ENCODE results near the gene RPH3AL.
"Not testable (repeated sequence)": the region's sequence is repeated elsewhere in the genome, so short reads cannot be mapped to it uniquely, and the experiment has no call there.

Gene RPH3AL

DNA sequence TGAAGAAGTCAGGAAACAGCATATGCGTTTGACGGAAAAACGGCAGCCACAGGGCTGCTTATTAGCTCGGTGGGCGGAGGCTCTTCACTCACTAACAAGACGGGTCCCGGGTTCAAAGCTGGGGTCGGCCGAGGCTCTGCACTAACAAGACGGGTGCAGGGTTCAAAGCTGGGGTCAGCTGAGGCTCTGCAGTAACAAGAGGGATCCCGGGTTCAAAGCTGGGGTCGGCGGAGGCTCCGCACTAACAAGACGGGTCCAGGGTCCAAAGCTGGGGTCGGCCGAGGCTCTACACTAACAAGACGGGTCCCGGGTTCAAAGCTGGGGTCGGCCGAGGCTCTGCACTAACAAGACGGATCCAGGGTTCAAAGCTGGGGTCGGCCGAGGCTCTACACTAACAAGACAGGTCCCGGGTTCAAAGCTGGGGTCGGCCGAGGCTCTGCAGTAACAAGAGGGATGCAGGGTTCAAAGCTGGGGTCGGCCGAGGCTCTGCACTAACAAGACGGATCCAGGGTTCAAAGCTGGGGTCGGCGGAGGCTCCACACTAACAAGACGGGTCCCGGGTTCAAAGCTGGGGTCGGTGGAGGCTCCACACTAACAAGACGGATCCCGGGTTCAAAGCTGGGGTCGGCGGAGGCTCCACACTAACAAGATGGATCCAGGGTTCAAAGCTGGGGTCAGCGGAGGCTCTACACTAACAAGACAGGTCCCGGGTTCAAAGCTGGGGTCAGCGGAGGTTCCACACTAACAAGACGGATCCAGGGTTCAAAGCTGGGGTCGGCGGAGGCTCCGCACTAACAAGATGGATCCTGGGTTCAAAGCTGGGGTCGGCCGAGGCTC is 117.4 kb downstream of the RPH3AL start:
- not testable (repeated sequence) for DNase-seq

DNA sequence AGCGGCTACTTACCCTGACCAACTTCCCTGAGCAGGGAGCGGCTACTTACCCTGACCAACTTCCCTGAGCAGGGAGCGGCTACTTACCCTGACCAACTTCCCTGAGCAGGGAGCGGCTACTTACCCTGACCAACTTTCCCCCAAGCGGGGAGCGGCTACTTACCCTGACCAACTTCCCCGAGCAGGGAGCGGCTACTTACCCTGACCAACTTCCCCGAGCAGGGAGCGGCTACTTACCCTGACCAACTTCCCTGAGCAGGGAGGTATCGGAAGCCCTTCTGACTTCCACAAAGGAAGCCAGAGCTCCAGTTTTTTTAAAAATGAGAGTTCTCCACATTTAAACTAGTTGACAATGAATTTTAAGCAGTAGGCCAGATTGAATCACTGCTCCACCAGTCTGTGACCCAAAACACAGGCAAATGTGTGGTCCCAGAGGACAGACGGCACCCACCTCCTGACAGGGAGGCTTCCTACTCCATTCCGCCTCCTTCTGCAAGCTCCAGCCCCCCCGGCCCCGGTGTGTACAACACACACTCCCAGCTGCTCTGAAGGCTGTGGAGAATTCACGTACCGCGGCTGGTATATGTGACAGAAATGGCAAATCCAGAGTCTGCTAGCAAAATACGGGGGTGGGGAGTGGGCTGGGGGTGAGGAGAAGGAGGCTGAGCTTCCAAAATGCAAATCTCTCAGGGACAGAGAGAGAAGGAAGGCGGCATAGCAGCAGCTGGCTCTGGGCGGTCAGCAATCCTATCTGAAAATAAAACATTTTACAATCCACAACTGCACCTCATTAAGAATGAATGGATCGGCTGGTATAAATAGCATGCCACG is 118.2 kb downstream of the RPH3AL start:
- DNase-seq = not testable (repeated sequence)

- no peak for DNase-seq
Measured at GRCh38 chr17:233473-233941, 119.1 kb downstream of the RPH3AL start.

DNA sequence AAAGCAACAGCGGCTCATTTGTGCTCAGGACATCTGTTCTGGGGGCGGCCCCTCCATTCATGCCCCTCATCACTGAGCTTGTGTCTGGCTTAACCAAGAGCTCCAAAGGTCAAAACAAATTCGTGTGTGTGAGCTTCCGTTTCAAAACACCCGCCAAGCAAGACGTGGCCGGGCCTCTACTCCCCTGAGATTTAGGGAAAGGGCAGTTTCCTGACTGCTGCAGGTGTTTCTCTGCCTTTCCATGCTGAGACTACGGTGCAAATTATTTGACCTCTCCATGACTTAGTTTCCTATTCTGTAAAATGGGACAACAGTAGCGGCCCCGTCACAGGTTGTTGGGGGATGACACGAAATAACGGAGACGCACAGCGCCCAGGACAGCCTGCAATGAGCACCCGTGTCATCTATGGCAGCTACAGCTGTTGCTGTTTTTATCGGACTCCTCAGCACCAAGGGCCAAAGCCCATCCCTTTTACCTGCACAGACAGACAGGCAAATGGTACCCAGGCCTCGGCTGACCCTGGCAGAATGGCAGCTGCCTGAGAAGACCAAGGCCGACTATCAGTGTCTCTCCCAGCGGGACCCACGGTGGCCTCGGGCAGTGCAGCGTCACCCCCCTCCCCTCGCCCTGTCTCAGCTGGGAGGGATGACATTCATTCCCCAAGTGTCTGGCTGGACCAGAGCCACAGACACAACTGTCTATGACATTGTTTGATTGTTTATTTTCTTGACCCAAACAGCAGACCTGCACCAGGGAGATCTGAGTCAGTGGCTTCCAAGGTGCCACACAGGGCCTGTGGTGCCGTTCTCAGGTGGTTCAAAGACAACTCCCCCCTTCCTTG is 120.4 kb downstream of the RPH3AL start:
- no peak for DNase-seq

- DNase-seq = no peak
Measured at GRCh38 chr17:231191-231965, 121.2 kb downstream of the RPH3AL start.

DNA sequence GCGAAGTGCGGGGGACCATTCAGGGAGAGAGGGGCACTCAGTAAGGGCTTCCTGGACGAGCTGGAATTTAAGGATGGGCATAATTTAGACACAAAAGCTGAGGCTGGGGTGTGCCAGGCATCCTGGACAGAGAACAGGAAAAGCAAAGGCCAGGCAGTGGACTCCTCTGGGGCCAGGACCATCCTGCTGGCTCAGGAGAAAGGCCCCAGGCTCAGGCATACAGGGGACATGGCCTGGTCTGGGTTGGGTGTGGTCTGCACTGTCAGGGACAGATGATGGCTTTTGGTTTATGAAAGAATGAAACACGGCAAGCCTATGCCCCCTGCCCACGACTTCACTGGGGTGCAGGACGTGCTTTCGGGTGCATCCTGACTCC is 122.2 kb downstream of the RPH3AL start:
- DNase-seq = no peak

DNA sequence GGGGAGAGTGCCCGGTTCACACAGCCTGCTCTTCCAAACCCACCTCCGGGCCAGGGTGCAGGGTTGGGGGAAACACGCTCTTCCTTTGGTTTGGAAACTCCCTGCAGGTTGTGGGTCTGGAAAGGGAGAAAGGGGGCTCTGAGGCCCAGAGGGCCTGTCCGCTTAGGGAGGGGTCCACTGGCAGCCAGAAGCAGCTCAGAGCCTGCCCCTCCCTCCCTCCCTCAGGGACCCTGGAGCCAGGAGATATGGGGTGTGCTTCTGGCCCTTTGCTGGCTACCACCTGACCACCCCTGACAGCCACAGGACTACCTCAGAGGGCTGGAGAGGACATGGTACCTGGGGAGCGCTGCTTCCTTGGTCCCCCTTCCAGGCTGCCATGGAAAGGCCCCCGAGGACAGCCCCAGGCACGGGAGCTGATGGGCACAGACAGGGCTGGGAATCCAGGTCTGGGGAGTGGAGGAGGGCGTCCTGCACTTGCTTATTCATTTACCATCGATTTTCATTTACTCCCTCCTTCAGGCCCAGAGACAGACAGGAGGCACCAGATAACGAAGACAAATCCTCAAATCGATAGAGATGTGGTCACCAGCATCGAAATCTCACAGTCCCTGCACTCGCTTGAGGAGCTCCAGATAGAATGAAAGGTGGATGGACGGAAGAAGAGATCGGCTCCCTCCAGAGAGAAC is 122.8 kb downstream of the RPH3AL start:
- DNase-seq = no peak

DNA sequence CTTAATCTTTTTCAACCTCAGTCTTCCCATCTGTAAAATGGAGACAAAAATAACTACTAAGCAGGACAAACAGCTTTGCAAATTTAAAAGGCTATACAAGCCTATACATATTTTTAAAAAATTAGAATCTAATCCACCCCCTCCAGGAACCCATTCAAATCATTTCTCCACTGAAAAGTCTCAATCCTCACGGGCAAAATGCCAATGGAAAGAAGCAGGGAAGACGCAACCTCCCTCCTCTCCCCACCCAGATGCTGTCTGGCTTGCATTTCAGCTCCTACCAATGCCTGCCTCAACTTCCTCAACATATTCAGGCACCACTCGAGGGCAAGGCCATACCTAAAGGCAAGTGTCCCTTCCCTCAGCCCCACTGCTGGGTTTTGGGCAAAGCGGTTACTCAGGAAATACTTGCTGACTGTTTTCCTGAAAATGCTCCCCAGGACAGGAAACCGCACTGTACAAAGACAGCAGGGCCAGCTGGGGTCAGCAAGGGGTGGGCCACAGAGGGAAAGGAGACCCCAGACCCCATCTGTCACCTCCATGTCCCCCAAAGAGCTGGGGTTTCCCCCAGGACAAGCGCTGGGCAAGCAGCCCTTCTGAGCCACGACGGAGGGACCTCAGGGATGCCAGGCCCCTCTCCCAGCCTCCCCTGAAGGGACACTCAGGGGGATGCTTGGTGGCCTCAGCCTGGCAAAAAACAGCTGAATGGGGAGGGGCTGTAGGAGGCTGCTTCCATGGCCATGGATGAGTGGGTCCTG is 123.5 kb downstream of the RPH3AL start:
- DNase-seq = no peak

DNA sequence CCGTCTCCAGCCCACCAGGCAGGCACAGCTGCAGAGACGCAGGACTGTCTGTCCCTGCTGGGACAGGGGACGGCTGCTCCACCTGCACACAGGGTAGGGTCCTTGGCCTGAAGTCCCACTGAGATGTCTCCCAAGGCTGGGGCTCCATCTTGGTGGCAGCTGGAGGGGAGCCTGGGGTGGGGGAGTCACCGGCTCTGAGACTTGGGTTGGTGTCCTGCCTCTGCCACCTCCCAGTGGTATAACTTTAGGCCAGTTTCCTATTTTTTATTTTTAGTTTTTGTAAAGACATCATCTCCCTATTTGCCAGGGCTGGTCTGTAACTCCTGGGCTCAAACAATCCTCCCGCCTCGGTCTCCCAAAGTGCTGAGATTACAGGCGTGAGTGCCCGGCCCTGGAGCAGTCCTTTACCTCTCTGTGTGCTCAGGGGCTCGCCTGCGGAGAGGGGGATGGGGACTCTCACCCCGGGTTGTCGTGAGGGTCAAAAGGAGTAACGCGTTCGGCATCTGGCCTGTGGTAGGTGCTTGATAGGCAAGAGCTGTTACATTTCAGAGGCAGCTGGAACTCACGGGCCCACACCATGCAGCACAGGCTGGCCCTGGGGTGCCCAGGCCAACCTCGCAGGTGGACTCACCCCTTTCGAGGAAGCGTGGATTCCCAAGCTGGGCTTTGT is 124.5 kb downstream of the RPH3AL start:
- no peak for DNase-seq

- no peak for DNase-seq
Measured at GRCh38 chr17:227078-227945, 125.3 kb downstream of the RPH3AL start.

DNA sequence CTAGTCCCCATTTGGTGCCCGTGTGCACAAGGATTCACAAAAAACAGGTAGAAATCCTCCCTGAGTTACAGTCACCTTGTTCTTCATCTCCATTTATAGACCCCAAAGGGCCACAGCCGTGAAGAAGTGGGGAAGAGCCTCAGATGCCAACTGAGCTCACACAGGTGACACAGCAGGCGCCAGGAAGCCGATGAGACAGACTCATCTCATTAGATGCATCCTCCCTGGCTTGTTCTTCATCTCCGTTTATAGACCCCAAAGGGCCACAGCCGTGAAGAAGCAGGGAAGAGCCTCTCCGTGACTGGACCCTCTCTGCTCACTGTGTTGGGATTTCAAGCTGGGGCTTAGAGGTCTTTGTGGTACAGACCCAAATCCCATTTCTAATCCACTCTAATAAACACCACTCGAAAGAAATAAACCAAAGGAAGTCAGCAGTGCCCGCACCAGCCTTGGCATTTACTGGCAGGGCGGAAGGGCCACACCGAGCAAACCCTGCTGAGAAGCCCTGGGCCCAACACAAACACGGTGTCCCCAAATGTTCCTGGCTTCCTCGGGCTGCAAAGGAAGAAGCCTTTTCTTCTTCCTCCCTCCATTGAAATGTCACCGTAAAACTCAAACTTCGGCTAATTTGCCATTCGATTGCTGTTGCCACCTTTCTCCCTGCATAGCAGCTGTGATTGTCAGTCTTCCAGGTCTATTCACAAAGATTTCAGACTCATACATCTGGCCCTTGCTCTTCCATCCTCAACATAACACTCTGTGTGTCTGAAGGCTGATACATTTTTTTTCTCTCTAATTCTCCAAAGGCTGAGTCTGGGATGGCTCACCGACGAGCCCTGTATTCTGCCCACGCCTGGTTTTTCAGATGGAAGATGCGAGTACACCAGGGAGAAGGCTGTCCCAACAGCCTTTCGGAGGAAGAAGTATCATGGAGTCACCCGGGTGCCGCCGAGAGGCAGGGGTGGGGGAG is 126.2 kb downstream of the RPH3AL start:
- no peak for DNase-seq

GRCh38 chr17:225551-225950 is 127.1 kb downstream of the RPH3AL start:
- no peak for DNase-seq

- DNase-seq = not testable (repeated sequence)
Measured at GRCh38 chr17:224576-224975, 128.0 kb downstream of the RPH3AL start.

GRCh38 chr17:223723-224471 is 128.7 kb downstream of the RPH3AL start:
- no peak for DNase-seq

GRCh38 chr17:222172-222571 is 130.4 kb downstream of the RPH3AL start:
- DNase-seq = no peak

DNA sequence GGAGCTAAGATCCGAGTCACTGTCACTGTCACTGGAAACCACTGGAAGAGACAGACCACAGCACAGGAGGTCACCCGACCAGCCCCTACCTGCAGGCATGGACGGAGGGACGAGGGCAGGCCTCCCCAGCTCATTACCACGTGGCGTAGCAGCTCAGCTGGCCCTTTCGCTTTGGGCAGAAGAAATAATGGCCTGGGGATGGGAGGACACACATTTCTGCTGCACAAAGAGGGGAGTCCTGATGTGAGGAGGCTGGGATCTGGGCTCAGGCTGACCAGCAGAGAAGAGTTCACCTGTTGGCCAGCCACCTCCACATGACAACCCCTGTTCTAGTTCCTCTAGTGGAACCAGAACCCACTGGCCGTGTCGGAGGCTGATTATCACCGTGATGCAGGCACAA is 132.9 kb downstream of the RPH3AL start:
- DNase-seq = no peak

DNA sequence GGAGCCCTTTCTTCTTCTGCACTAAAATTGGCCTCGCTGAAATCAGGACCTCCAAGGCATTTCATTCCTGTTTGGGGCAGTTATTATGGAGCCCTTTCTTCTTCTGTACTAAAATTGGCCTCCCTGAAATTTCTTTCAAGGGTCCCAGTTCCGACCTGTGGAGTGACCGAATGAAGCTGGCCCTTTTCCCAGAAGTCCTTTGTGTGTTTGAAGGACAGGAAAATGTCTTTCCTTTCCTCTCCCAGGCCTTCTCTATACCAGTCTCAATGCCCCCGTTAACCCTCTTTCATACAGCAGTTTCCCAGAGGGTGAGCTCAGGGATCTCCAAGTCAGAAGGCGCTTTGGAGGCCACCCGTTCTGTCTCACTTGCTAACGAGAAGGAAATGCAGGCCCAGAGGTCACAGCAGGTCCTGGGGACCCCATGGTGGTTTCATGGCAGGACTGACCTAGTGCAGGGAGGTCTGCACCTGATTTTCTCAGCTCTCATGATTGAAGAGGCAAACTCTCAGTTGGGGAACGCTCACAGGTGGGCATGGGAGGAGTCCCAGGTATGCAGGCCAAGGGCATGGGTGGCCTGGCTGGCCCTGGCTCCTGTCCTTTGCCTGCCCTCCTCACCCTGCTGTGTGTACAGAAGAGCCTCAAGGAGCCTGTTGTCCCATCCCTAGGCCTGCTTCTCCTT is 134.0 kb downstream of the RPH3AL start:
- DNase-seq = no peak

Data from hematopoietic multipotent progenitor cell treated with erythropoietin and hydrocortisone succinate and interleukin-3 and kit ligand, for 6 days (in vitro differentiated cells).